HG03025 (cell line): ENCODE measurements around the gene PRC1.

ENCODE experiments used
- ATAC-seq: cut with Tn5 transposase; IDR thresholded peaks from one replicate; pipeline ENCODE4 v1.9.1; 2021; ENCODE audit warnings: mild to moderate bottlenecking, moderate library complexity; ENCODE audit not compliant: unreplicated experiment, low FRiP score

Gene PRC1

DNA sequence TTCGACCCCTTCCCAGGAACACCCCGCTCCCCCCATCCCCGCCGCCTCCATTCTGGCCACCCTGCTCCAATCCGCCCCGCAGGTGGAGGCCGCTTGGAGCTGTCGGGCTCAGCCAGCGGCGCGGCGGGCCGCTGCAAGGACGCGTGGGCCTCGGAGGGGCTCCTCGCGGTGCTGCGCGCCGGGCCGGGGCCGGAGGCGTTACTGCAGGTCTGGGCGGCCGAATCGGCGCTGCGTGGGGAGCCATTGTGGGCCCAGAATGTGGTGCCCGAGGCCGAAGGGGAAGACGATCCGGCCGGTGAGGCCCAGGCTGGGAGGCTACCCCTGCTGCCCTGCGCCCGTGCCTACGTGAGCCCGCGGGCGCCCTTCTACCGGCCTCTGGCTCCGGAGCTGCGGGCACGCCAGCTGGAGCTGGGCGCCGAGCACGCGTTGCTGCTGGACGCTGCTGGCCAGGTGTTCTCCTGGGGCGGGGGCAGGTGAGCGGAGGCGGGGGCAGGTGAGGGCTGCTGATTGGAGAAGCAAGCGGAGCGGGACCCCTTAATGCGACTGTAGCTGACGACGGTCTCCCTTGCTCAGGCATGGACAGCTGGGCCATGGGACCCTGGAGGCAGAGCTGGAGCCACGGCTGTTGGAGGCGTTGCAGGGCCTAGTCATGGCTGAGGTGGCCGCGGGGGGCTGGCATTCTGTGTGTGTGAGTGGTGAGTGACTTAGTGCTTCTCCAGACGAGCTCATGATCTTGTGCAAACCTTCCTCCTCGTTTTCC is 37.1 kb downstream of the PRC1 start:
- no peak for ATAC-seq

DNA sequence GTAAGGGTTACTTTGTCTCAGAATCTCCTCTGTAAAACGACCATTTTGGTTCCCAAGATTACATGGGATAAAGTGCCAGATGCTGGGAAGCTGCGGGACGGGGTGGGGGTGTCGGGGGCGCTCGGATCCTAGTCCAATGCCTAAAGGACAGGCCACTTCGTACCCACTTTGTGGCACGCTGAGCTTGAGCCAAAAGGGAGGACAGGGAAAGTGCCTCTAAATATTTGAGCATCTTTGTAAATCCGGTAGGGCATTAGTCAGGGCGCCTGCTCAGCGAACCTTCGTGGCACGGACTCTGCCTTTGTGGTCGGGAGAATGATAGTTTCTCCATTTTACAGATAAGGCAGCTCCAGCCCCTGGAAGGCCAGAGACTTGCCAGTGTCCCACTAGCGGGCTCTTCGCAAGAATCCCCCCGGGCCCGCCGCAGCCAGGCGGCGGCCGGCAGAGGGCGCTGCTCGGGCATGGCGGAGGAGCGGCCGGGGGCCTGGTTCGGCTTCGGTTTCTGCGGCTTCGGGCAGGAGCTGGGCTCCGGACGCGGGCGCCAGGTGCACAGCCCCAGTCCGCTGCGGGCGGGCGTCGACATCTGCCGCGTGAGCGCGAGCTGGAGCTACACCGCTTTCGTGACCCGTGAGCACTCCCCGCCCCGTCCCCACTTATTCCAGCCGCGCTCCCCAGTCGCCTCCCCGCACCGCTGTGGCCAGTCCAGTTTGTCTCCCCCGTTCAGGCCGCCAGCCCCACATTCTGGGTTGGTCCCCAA is 37.9 kb downstream of the PRC1 start:
- ATAC-seq, result no peak

DNA sequence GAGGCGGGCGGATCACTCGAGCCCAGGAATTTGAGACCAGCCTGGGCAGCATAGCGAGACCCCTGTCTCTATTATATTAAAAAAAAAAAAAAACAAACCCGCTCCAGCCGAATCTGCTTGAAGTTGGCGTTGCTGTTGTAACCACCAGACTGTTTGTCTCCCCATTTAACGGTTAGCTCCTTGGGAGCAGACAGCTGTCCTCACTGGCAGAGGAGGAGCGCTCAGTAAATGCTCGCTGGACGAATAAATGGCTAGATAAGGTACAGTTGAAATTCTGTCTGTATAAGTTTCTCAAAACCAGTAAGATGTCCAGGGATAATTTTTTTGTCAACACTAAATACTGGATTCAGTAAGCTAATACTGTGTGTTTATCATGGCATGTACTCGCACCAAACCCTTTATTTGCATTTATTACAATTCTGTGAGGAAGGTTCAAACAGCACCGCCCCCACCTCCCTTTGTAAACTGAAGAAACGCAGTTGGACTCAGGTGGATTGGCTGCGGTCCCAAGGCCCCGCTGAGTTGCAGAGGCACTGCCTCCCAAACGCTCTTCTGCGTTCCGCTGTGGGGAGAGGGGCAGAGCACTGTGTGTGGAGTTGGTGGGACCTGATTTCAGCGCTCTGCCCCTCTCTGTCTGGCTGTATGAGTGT is 38.6 kb downstream of the PRC1 start:
- no peak for ATAC-seq

DNA sequence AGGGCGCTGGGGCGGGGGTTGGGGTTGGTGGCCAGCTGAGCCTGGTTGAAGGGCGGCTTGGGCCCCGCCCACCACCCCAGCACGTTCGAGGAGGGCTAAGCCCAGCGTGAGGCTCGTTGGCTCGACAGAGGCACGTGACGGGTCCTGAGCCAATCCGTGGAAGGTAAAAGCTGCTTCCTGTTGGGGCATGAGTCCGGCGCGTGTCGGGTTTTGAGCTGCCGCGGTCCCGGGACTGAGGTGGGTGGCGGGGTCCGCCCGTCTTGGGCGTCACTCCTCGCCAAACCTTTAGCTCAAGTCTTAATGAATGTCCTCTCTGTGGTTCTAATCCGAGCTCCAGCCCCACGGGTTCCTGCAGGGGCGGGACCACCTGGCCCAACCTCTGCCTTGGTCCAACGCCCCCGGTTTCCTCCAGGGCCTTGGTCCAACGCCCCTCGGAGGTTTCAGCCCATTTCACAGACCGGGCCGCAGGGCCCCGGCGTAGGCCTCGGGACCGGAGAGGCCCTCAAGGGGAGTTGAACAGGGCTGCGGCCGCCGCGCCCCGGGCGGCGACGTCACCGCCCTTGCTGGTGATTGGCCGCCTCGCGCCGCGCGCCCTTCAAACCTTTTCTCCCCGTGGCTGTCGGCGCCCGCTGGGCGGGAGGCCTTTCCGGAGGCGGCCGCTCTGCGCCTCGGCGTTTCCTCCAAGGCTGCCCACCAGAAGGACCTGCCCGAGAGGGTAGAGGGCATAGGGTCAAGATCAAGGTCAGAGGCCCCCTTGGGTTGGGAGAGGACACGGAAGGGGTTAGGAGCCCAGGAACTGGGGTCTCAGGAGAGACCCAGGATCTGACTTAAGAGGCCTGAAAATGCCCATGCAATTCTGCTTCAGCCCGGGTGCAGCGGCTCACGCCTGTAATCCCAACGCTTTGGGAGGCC is 39.4 kb downstream of the PRC1 start, which contains the start of gene RCCD1:
TSS of gene RCCD1 (plus strand) at position 173 of the 912 bp plus-strand sequence. CDS start 1,851 bp downstream, outside the sequence.
- ATAC-seq, result peak; percentile 82

DNA sequence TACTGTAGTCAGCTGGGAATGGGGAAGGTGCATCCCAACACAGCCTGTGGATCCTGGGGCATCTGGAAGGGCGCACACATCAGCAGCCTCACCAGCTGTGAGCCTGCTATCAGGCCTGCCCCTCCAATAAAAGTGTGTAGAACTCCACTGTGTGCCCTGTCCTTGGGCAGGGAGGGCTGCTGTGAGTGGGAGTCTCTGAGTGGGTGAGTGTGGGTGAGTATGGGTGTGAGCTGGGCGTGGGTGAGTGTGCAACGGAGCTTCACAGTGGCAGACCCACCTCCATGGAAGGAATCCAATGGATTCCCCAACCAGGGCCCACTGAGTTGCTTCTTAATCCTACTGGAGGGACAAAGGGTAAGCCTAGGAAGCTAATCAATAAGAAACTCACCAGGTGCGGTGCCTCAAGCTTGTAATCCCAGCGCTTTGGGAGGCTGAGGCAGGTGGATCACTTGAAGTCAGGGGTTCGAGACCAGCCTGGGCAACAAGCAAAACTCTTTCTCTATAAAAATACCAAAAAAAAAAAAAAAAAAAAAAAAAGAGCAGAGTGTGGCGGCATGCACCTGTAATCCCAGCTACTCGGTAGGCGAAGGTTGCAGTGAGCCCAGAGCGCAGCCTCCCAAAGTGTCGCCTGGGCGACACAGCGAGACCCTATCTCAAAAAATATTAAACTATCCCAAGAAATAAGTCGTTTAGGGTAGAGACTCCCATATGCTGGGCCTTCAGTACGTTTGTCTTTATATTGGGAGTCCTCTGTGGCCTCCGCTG is 40.2 kb downstream of the PRC1 start:
- ATAC-seq, result no peak

DNA sequence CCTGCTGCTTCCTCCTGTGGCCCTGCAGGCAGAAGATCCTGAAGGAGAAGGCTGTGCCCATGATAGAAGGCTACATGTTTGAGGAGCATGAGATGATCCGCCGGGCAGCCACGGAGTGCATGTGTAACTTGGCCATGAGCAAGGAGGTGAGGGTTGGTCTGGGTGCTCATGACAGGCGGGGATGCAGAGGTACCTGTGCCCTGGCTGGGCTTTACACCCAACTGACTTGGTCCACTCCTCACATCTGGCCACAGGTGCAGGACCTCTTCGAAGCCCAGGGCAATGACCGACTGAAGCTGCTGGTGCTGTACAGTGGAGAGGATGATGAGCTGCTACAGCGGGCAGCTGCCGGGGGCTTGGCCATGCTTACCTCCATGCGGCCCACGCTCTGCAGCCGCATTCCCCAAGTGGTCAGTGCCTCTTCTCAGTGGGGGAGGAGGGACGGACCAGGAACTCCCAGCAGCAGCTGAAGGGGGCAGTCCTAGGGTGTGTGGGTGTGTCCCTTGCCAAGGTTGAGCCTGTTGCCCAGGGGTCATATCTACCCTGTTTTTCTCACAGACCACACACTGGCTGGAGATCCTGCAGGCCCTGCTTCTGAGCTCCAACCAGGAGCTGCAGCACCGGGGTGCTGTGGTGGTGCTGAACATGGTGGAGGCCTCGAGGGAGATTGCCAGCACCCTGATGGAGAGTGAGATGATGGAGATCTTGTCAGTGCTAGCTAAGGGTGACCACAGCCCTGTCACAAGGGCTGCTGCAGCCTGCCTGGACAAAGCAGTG is 41.2 kb downstream of the PRC1 start:
- ATAC-seq, result no peak

DNA sequence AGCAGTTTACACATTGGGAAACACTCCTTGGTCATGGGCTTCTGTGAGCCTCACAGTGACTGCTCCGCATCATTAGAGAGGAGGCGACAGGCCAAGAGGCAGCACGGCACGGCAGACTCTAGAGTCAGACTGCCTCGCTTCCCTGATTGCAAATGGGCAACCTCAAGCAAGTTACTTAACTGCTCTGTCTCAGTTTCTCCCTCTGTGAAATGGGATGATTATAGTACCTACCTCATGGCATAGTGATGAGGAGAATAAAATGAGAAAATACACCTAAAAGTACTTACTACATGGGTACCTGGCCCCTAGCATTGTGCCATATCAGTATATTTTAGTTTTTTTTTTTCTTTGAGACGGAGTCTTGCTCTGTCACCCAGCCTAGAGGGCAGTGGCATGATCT is 43.7 kb downstream of the PRC1 start:
- no peak for ATAC-seq

DNA sequence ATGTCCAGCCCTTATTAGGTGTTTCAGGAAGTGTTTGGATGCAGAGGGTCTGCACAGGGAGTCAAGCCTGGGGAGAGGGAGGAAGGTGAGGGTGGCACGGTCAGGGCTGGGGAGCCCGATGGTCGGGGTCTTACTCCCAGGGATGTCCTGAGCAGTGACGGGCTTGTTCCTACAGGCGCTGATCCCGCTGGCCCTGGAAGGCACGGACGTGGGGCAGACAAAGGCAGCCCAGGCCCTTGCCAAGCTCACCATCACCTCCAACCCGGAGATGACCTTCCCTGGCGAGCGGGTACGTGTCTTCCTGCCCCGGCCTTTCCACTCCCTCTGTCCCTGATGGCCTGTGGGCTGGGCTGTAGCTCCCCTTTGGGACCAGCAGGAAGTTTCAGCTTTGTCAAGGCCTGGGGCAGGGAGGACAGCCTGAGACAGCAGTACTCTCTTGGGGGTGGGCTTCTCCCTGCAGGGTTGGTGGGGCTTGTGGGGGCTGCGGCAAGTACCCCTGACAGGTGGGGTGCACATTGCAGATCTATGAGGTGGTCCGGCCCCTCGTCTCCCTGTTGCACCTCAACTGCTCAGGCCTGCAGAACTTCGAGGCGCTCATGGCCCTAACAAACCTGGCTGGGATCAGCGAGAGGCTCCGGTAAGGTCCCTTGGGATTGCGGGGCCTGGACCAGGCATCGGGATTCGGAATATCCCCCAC is 44.2 kb downstream of the PRC1 start:
- ATAC-seq, result no peak

DNA sequence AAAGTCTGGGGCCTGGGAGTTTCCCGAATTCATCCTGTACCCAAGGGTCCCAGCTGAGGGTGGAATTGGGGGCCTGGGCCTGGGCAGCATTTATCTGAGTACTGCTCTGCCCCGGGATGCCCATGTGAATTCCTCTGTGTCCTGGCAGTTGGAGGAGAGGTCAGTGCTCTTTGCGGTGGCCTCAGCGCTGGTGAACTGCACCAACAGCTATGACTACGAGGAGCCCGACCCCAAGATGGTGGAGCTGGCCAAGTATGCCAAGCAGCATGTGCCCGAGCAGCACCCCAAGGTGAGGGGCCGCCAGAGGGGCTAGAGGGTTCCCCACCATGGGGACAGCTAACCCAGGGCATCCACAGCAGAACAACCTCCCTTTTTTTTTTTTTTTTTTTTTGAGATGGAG is 45.8 kb downstream of the PRC1 start:
- no peak for ATAC-seq

DNA sequence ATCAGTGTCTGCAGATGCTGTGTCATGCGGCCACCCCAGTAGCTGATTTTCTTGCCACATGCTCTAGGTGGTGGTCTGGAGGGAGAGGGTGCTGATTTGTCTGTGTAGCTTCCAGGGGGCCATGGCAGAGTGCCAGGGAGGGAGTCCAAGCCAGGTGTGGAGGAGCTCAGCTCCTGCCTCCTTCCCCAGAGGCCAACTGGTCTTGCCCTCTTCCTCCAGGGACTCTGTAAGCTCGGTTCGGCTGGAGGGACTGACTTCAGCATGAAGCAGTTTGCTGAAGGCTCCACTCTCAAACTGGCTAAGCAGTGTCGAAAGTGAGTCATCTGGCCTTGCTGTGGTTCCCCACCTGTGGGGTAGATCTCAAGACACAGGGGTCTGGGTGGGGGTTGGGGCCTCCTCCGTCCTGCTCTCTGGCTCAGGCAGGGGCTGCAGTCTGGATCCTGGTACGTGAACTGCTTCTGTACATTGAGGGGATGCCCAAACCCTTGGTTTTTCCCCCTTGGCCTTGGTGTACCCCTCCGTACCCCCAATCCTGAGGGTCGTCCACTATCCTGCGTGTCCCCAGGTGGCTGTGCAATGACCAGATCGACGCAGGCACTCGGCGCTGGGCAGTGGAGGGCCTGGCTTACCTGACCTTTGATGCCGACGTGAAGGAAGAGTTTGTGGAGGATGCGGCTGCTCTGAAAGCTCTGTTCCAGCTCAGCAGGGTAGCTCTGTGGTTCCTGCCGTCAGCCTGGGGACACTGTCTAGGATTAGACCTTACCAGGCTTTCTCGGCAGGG is 46.6 kb downstream of the PRC1 start:
- no peak for ATAC-seq

DNA sequence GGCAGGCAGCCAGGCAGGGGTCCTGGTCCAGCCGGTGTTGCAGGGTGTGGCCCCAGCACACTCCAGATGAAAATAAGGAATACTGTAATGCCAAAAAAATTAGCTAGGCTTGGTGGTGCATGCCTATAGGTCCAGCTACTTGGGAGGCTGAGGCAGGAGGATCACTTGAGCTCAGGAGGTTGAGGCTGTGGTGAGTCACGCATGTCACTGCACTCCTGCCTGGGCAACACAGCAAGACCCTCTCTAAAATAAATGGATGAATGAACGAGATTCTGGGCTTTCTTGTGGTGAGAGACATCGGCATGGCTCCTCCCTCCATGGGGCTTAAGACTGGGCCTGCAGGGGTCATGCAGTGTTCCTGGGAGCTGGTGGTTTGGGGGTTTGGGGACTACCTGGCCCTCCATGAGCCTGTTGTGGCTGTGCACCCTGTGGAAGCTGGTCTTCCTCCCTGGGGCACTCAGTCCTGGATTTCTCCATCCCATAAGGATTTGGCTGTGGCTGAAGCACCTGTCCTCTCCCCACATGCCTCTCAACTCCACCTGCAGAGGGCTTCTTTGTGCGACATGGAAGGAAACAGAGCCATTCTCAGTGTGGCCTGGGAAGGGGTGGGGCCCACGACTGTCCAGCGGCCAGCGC is 47.3 kb downstream of the PRC1 start:
- ATAC-seq, result no peak

DNA sequence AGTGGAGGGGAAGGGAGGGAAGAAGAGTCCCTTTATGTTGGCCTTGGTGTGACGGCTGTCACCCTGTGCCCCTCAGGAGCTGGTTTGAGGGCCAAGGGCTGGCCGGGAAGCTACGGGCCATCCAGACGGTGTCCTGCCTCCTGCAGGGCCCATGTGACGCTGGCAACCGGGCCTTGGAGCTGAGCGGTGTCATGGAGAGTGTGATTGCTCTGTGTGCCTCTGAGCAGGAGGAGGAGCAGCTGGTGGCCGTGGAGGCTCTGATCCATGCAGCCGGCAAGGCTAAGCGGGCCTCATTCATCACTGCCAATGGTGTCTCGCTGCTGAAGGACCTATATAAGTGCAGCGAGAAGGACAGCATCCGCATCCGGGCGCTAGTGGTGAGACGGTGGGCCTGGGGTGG is 47.8 kb downstream of the PRC1 start:
- no peak for ATAC-seq

DNA sequence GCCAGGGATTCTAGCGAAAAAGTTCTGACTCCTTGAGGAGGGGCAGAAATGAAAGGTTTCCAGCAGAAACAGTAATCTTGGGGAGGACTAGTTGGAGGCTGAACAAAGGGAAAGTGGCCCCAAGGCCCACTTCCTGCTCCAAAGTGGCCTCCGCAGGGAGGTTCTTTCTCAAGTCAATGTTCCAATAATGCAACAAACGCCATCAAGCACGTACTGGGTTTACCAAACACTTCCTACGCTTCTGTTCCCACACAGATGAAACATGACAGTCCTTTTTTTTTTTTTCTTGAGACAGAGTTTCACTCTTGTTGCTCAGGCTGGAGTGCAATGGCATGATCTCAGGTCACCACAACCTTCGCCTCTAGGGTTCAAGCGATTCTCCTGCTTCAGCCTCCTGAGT is 49.2 kb downstream of the PRC1 start:
- ATAC-seq, result no peak

DNA sequence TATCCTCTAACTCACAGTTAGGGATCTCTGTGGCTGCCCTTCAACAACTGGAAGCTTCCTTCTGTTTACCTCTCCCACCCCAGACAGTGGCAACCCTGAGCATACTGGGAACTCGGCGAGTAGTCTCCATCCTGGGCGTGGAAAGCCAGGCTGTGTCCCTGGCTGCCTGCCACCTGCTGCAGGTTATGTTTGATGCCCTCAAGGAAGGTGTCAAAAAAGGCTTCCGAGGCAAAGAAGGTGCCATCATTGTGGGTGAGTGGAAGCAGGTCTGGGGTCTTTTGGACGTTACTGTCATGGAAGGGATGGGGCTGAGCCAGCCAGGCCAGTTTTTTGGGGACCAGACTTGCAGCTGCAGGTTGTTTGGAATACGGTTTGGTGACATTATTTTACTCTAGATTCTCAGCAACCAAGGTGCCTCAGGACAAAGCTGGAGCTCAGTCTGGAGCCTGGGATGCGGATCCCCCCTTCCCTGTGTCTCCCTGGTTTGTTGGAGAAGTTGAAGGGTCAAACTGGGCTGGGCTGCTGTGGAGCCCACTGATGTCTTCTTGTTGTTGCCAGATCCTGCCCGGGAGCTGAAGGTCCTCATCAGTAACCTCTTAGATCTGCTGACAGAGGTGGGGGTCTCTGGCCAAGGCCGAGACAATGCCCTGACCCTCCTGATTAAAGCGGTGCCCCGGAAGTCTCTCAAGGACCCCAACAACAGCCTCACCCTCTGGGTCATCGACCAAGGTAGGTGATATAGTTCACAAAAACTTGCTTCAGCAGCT is 51.8 kb downstream of the PRC1 start:
- no peak for ATAC-seq

DNA sequence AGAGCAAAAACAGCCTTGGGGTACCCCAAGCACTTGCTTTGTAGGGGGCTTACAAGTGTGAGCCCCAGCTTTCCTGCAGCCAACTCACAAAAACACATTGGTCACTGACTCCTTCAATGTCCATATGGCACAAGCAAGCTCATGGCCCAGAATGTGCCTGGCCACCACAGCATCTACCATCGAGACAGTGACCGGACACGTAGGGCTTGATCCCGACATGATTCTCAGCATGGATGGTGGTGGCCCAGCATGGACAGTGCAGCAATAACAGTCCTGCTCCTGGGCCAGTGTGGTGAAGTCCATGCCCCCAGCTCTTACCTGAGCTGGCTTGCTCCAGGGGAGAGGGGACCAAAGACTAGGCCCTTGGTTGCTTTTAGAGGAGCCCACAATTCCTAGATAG is 53.3 kb downstream of the PRC1 start:
- ATAC-seq, result no peak

DNA sequence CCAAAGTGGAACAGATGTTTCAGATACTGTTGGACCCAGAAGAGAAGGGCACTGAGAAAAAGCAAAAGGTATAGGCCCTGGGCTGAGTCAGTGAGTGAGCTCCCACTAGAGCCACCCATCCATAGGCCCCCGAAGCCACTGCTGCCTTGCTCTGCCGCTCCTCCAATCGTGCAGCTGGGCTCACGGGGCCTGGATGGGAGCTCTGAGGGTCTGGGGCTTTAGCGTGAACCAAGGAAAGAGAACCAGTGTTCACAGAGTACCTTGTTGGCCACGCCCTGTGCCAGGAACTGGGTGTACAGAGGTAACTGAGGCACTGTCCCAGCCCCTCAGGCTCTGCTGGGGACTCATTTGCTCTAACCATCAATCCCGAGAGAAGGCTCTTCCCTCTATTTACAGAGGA is 54.6 kb downstream of the PRC1 start:
- no peak for ATAC-seq
